ENCODE data around the gene JAM3. TPM values are rescaled to one million over a fixed set of nuclear protein-coding genes. Genes with fewer than 3 reads are reported as not detected.

The JAM3 gene
- total and polyA plus RNA-seq, 2 experiments from 2014 or later, result 36.6 to 51.3 TPM

- no peaks in the 10 kb centered on the region for H3K4me1 ChIP-seq (ENCODE audit: low read depth)
- DNase-seq (ENCODE audit: low read depth in 1 of 2, low spot score in 1 of 2), result no peak
- no peaks in the 10 kb centered on the region for H3K9me3 ChIP-seq (ENCODE audit: low read depth)
- TF ChIP-seq CTCF (IDR thresholded peaks at IDR 0.05; ENCODE audit: low read depth, low read length), result no peak
- no peak overlapping the region for H3K27ac ChIP-seq
- no peak overlapping the region for H3K4me3 ChIP-seq
- H3K36me3 ChIP-seq, result no peaks in the 10 kb centered on the region
- H3K27me3 ChIP-seq, result peaks cover 10% of the 10 kb centered on the region
These were observed 6.4 kb upstream of the JAM3 start for GRCh38 chr11:134062265-134063123.

- no peak for TF ChIP-seq CTCF (IDR thresholded peaks at IDR 0.05; ENCODE audit: low read depth, low read length)
- no peak overlapping the region for H3K4me3 ChIP-seq
- no peaks in the 10 kb centered on the region for H3K36me3 ChIP-seq
These were observed 5.8 kb upstream of the JAM3 start for GRCh38 chr11:134063124-134063495.

GRCh38 chr11:134063991-134064747 is 4.7 kb upstream of the JAM3 start:
- no peak overlapping the region for H3K27ac ChIP-seq
- H3K9me3 ChIP-seq (ENCODE audit: low read depth), result no peaks in the 10 kb centered on the region
- H3K27me3 ChIP-seq, result peaks cover 15% of the 10 kb centered on the region
- no peak overlapping the region for H3K4me3 ChIP-seq
- TF ChIP-seq CTCF (IDR thresholded peaks at IDR 0.05; ENCODE audit: low read depth, low read length), result no peak
- no peaks in the 10 kb centered on the region for H3K4me1 ChIP-seq (ENCODE audit: low read depth)
- no peak for DNase-seq (ENCODE audit: low read depth in 1 of 2, low spot score in 1 of 2)
- no peaks in the 10 kb centered on the region for H3K36me3 ChIP-seq

More at GRCh38 chr11:134063124-134063495, 5.8 kb upstream of the JAM3 start:
- no peaks in the 10 kb centered on the region for H3K9me3 ChIP-seq (ENCODE audit: low read depth)
- no peaks in the 10 kb centered on the region for H3K4me1 ChIP-seq (ENCODE audit: low read depth)
- H3K27ac ChIP-seq, result no peak overlapping the region
- no peak for DNase-seq (ENCODE audit: low read depth in 1 of 2, low spot score in 1 of 2)
- peaks cover 15% of the 10 kb centered on the region for H3K27me3 ChIP-seq

GRCh38 chr11:134065381-134065780 is 3.5 kb upstream of the JAM3 start:
- TF ChIP-seq CTCF (IDR thresholded peaks at IDR 0.05; ENCODE audit: low read depth, low read length), result no peak
- no peak for DNase-seq (ENCODE audit: low read depth in 1 of 2, low spot score in 1 of 2)
- H3K27ac ChIP-seq, result no peak overlapping the region
- peaks cover 7% of the 10 kb centered on the region for H3K4me1 ChIP-seq (ENCODE audit: low read depth)
- H3K36me3 ChIP-seq, result no peaks in the 10 kb centered on the region
- no peak overlapping the region for H3K4me3 ChIP-seq
- H3K9me3 ChIP-seq (ENCODE audit: low read depth), result no peaks in the 10 kb centered on the region
- peaks cover 15% of the 10 kb centered on the region for H3K27me3 ChIP-seq

- H3K27ac ChIP-seq, result no peak overlapping the region
- no peak overlapping the region for H3K4me3 ChIP-seq
These were observed 1.7 kb upstream of the JAM3 start for GRCh38 chr11:134066943-134067885.

More at GRCh38 chr11:134066943-134067885, 1.7 kb upstream of the JAM3 start:
- Histone ChIP-seq H3K9me3 (ENCODE audit: low read depth) (no peaks in the 10 kb centered on the region), H3K36me3 (no peaks in the 10 kb centered on the region), H3K4me1 (ENCODE audit: low read depth) (peaks cover 20% of the 10 kb centered on the region), H3K27me3 (peaks cover 15% of the 10 kb centered on the region)
- DNase-seq (ENCODE audit: low read depth in 1 of 2, low spot score in 1 of 2), result no peak
- no peak for TF ChIP-seq CTCF (IDR thresholded peaks at IDR 0.05; ENCODE audit: low read depth, low read length)

Data from cardiac muscle cell (in vitro differentiated cells and primary cell).